Ishikawa (cell line): ENCODE measurements around the gene LSM12.

Experiments used
- EP300 ChIP-seq: IDR thresholded peaks from 2 replicates; pipeline ENCODE4 v1.6.1; 2012; ENCODE audit warnings: borderline replicate concordance
- NFIC ChIP-seq: IDR thresholded peaks from 2 replicates; pipeline ENCODE4 v1.6.1; 2012
- TEAD4 ChIP-seq: IDR thresholded peaks from 2 replicates; pipeline ENCODE4 v1.6.1; 2012

- TF ChIP-seq TEAD4 = no peak
- no peak for TF ChIP-seq NFIC
- TF ChIP-seq EP300 = no peak
Measured at GRCh38 chr17:43999024-43999423, 67.4 kb downstream of the LSM12 start.
